ENCODE data around the gene NTRK1. TPM values are rescaled to one million over a fixed set of nuclear protein-coding genes. Genes with fewer than 3 reads are reported as not detected.
A peak's percentile ranks its signal among the peaks of the same experiment; 100 is the strongest.

Gene NTRK1
- total and polyA plus RNA-seq, 4 experiments from 2014 or later: 0.23 TPM; not detected in 3

- peak in 1 of 5 donors; percentile 85 for DNase-seq
- Histone ChIP-seq H3K4me1 (ENCODE audit: insufficient read depth, low read length) (peaks cover 73% of the 10 kb centered on the region), H3K4me3 (ENCODE audit: low read length in 2 of 2) (peak overlapping the region; percentile 73 to 97), H3K27ac (ENCODE audit: low read depth, low read length) (peak overlapping the region; percentile 100), H3K9me3 (ENCODE audit: control insufficient read depth in 1 of 2, low read length in 2 of 2) (no peaks in the 10 kb centered on the region), H3K27me3 (ENCODE audit: insufficient read depth, low read length) (no peaks in the 10 kb centered on the region), H3K36me3 (ENCODE audit: insufficient read depth, low read length) (peaks cover 21% of the 10 kb centered on the region)
- H3K4me1 Mint-ChIP-seq: peaks cover 44 to 74% (median 63%) of the 10 kb centered on the region in 4 donors
- H3K27me3 Mint-ChIP-seq: peaks cover 0 to 5% of the 10 kb centered on the region in 2 donors
- POLR2A ChIA-PET (ENCODE audit: partially characterized antibody): interaction anchor here (0.8 to 3.8 kb wide), 10 partner anchors 9 to 86 kb away, joined by 3 to 23 read pairs (median 6); partner anchors contain the start of genes ISG20L2, METTL25B, MRPL24 and NTRK1
- CTCF ChIA-PET (ENCODE audit: partially characterized antibody): interaction anchor here (0.7 to 5.2 kb wide), 18 partner anchors 8 to 155 kb away, joined by 3 to 56 read pairs (median 6); partner anchors contain the start of genes INSRR, NTRK1 and PRCC
- peak overlapping the region; percentile 99 to 100 (median 100) for H3K27ac Mint-ChIP-seq
- peak overlapping the region; percentile 92 to 95 (median 94) for H3K4me3 Mint-ChIP-seq
- intact Hi-C loops (cut with micrococcal nuclease): loop anchor here (5.0 kb wide), 1 partner anchor 72 kb away; the partner anchor contains the start of gene MRPL24
- H3K36me3 Mint-ChIP-seq: peaks cover 22 to 54% of the 10 kb centered on the region in 2 donors
- H3K9me3 Mint-ChIP-seq: peaks cover 0 to 6% (median 0%) of the 10 kb centered on the region in 8 donors
Observed at GRCh38 chr1:156814571-156815260, 45.9 kb upstream of the NTRK1 start.

- peaks cover 0 to 6% (median 0%) of the 10 kb centered on the region in 8 donors for H3K9me3 Mint-ChIP-seq
- intact Hi-C loops (cut with micrococcal nuclease): loop anchor here (5.0 kb wide), 1 partner anchor 73 kb away; the partner anchor contains the start of gene MRPL24
- H3K27ac Mint-ChIP-seq: peak overlapping the region; percentile 99 to 100 (median 100)
- no peaks in the 10 kb centered on the region for H3K9me3 ChIP-seq (ENCODE audit: control insufficient read depth in 1 of 2, low read length in 2 of 2)
- POLR2A ChIA-PET (ENCODE audit: partially characterized antibody): interaction anchor here (0.6 to 3.8 kb wide), 8 partner anchors 10 to 87 kb away, joined by 3 to 23 read pairs (median 15); partner anchors contain the start of genes HDGF, INSRR, ISG20L2 and METTL25B
- no peaks in the 10 kb centered on the region for H3K27me3 ChIP-seq (ENCODE audit: insufficient read depth, low read length)
- H3K4me1 Mint-ChIP-seq: peaks cover 44 to 74% (median 63%) of the 10 kb centered on the region in 4 donors
- peak overlapping the region; percentile 92 to 95 (median 94) for H3K4me3 Mint-ChIP-seq
- H3K4me3 ChIP-seq (ENCODE audit: low read length in 2 of 2): peak overlapping the region; percentile 73 to 97
- CTCF ChIA-PET (ENCODE audit: partially characterized antibody): interaction anchor here (1.0 to 5.2 kb wide), 4 partner anchors 15 to 45 kb away, joined by 3 to 56 read pairs (median 32); partner anchors contain the start of genes INSRR and NTRK1
- peaks cover 21% of the 10 kb centered on the region for H3K36me3 ChIP-seq (ENCODE audit: insufficient read depth, low read length)
- H3K27ac ChIP-seq (ENCODE audit: low read depth, low read length): peak overlapping the region; percentile 100
- H3K27me3 Mint-ChIP-seq: peaks cover 0 to 5% of the 10 kb centered on the region in 2 donors
- peaks cover 22 to 49% of the 10 kb centered on the region in 2 donors for H3K36me3 Mint-ChIP-seq
- DNase-seq: no peak
- peaks cover 70% of the 10 kb centered on the region for H3K4me1 ChIP-seq (ENCODE audit: insufficient read depth, low read length)
Observed at GRCh38 chr1:156815307-156815826, 45.3 kb upstream of the NTRK1 start.

GRCh38 chr1:156815961-156816422 lies 44.7 kb upstream of the NTRK1 start:
- peaks cover 19 to 46% of the 10 kb centered on the region in 2 donors for H3K36me3 Mint-ChIP-seq
- peaks cover 0 to 5% of the 10 kb centered on the region in 2 donors for H3K27me3 Mint-ChIP-seq
- peak in 1 of 5 donors; percentile 51 for DNase-seq
- H3K27me3 ChIP-seq (ENCODE audit: insufficient read depth, low read length): no peaks in the 10 kb centered on the region
- peak overlapping the region; percentile 99 to 100 (median 100) for H3K27ac Mint-ChIP-seq
- intact Hi-C loops (cut with micrococcal nuclease): loop anchor here (1.0 to 5.0 kb wide), 6 partner anchors 19 to 88 kb away; partner anchors contain the start of genes ISG20L2, METTL25B, MRPL24 and NTRK1
- POLR2A ChIA-PET (ENCODE audit: partially characterized antibody): interaction anchor here (0.7 to 2.9 kb wide), 12 partner anchors 10 to 315 kb away, joined by 3 to 23 read pairs (median 8); partner anchors contain the start of genes HDGF, INSRR, ISG20L2 and MEF2D
- H3K36me3 ChIP-seq (ENCODE audit: insufficient read depth, low read length): peaks cover 21% of the 10 kb centered on the region
- H3K9me3 Mint-ChIP-seq: peaks cover 0 to 6% (median 0%) of the 10 kb centered on the region in 8 donors
- peak overlapping the region; percentile 92 to 95 (median 94) for H3K4me3 Mint-ChIP-seq
- H3K27ac ChIP-seq (ENCODE audit: low read depth, low read length): peak overlapping the region; percentile 100
- H3K4me3 ChIP-seq (ENCODE audit: low read length in 2 of 2): peak overlapping the region; percentile 73 to 97
- CTCF ChIA-PET (ENCODE audit: partially characterized antibody): interaction anchor here (1.0 to 5.2 kb wide), 7 partner anchors 8 to 110 kb away, joined by 3 to 56 read pairs (median 4); partner anchors contain the start of genes CRABP2, INSRR and NTRK1
- H3K9me3 ChIP-seq (ENCODE audit: control insufficient read depth in 1 of 2, low read length in 2 of 2): no peaks in the 10 kb centered on the region
- H3K4me1 Mint-ChIP-seq: peaks cover 43 to 72% (median 61%) of the 10 kb centered on the region in 4 donors
- H3K4me1 ChIP-seq (ENCODE audit: insufficient read depth, low read length): peaks cover 67% of the 10 kb centered on the region

GRCh38 chr1:156816561-156817328 lies 43.9 kb upstream of the NTRK1 start, which contains the start of gene SH2D2A:
Gene SH2D2A (minus strand): TSS chr1:156816848. CDS start chr1:156816708, 140 bp downstream.
- H3K9me3 ChIP-seq (ENCODE audit: control insufficient read depth in 1 of 2, low read length in 2 of 2): no peaks in the 10 kb centered on the region
- H3K27ac ChIP-seq (ENCODE audit: low read depth, low read length): peak within 1 kb of the TSS; percentile 100
- peaks cover 12 to 38% of the 10 kb centered on the region in 2 donors for H3K36me3 Mint-ChIP-seq
- no peaks in the 10 kb centered on the region for H3K27me3 ChIP-seq (ENCODE audit: insufficient read depth, low read length)
- H3K27me3 Mint-ChIP-seq: peaks cover 0 to 5% of the 10 kb centered on the region in 2 donors
- H3K4me1 ChIP-seq (ENCODE audit: insufficient read depth, low read length): peaks cover 60% of the 10 kb centered on the region
- DNase-seq: peak; percentile 96 to 99 (median 98)
- peak within 1 kb of the TSS; percentile 73 to 97 for H3K4me3 ChIP-seq (ENCODE audit: low read length in 2 of 2)
- intact Hi-C loops (cut with micrococcal nuclease): loop anchor here (1.0 to 5.0 kb wide), 6 partner anchors 19 to 88 kb away; partner anchors contain the start of genes ISG20L2, METTL25B, MRPL24 and NTRK1
- H3K36me3 ChIP-seq (ENCODE audit: insufficient read depth, low read length): peaks cover 18% of the 10 kb centered on the region
- H3K4me3 Mint-ChIP-seq: peak within 1 kb of the TSS; percentile 92 to 95 (median 94)
- POLR2A ChIA-PET (ENCODE audit: partially characterized antibody): interaction anchor here (0.6 to 2.9 kb wide), 15 partner anchors 10 to 316 kb away, joined by 3 to 23 read pairs (median 6); partner anchors contain the start of genes HDGF, INSRR, ISG20L2 and MEF2D
- H3K9me3 Mint-ChIP-seq: peaks cover 0 to 6% (median 0%) of the 10 kb centered on the region in 8 donors
- peaks cover 36 to 70% (median 55%) of the 10 kb centered on the region in 4 donors for H3K4me1 Mint-ChIP-seq
- CTCF ChIA-PET (ENCODE audit: partially characterized antibody): interaction anchor here (0.6 to 5.2 kb wide), 9 partner anchors 8 to 432 kb away, joined by 3 to 56 read pairs (median 4); partner anchors contain the start of genes CRABP2, INSRR and NTRK1
- peak within 1 kb of the TSS; percentile 99 to 100 (median 100) for H3K27ac Mint-ChIP-seq

GRCh38 chr1:156821801-156822200 lies 38.9 kb upstream of the NTRK1 start:
- Histone ChIP-seq H3K4me1 (ENCODE audit: insufficient read depth, low read length) (peaks cover 13% of the 10 kb centered on the region), H3K27ac (ENCODE audit: low read depth, low read length) (no peak overlapping the region), H3K9me3 (ENCODE audit: control insufficient read depth in 1 of 2, low read length in 2 of 2) (no peaks in the 10 kb centered on the region), H3K36me3 (ENCODE audit: insufficient read depth, low read length) (no peaks in the 10 kb centered on the region), H3K4me3 (ENCODE audit: low read length in 2 of 2) (no peak overlapping the region), H3K27me3 (ENCODE audit: insufficient read depth, low read length) (no peaks in the 10 kb centered on the region)
- intact Hi-C loops (cut with micrococcal nuclease): no loop called here
- Mint-ChIP-seq H3K4me1 (peaks cover 7 to 20% (median 12%) of the 10 kb centered on the region in 4 donors), H3K9me3 (peaks cover 0 to 4% (median 0%) of the 10 kb centered on the region in 8 donors), H3K27me3 (peaks cover 0 to 3% of the 10 kb centered on the region in 2 donors), H3K4me3 (no peak overlapping the region), H3K27ac (peak overlapping the region in 2 of 7 donors; percentile 13 to 49), H3K36me3 (peaks cover 0 to 3% of the 10 kb centered on the region in 2 donors)
- CTCF ChIA-PET (ENCODE audit: partially characterized antibody): interaction anchor here (0.7 to 6.9 kb wide), 8 partner anchors 9 to 96 kb away, joined by 3 to 43 read pairs (median 5); partner anchors contain the start of genes INSRR and NTRK1
- POLR2A ChIA-PET (ENCODE audit: partially characterized antibody): no interaction called here
- DNase-seq: no peak

GRCh38 chr1:156822680-156823079 lies 38.0 kb upstream of the NTRK1 start:
- Mint-ChIP-seq H3K27ac (peak overlapping the region in 2 of 7 donors; percentile 33 to 54), H3K9me3 (no peaks in the 10 kb centered on the region), H3K4me3 (no peak overlapping the region), H3K27me3 (no peaks in the 10 kb centered on the region), H3K36me3 (no peaks in the 10 kb centered on the region), H3K4me1 (peaks cover 3 to 13% (median 8%) of the 10 kb centered on the region in 4 donors)
- Histone ChIP-seq H3K4me3 (ENCODE audit: low read length in 2 of 2) (no peak overlapping the region), H3K9me3 (ENCODE audit: control insufficient read depth in 1 of 2, low read length in 2 of 2) (no peaks in the 10 kb centered on the region), H3K27me3 (ENCODE audit: insufficient read depth, low read length) (no peaks in the 10 kb centered on the region), H3K4me1 (ENCODE audit: insufficient read depth, low read length) (peaks cover 5% of the 10 kb centered on the region), H3K36me3 (ENCODE audit: insufficient read depth, low read length) (no peaks in the 10 kb centered on the region), H3K27ac (ENCODE audit: low read depth, low read length) (no peak overlapping the region)
- ChIA-PET CTCF (ENCODE audit: partially characterized antibody) (interaction anchor here (0.7 to 6.9 kb wide), 7 partner anchors 9 to 97 kb away, joined by 3 to 43 read pairs (median 6); partner anchors contain the start of genes INSRR and NTRK1), POLR2A (ENCODE audit: partially characterized antibody) (interaction anchor here (1.4 kb wide), 1 partner anchor 37 kb away, joined by 3 read pairs; no protein-coding TSS in a partner anchor)
- DNase-seq: no peak
- intact Hi-C loops (cut with micrococcal nuclease): no loop called here
